WTC11 (cell line): Measurements from ENCODE around the gene CAMK2D. TPM values are rescaled to one million over a fixed set of nuclear protein-coding genes. Genes with fewer than 3 reads are reported as not detected.

Experiments
- ATAC-seq: fragments of 200-7000 bp; cut with Tn5 transposase; 2 replicates; pipeline ENCODE4 v1.10.0; 2021; ENCODE audit warnings: mild to moderate bottlenecking, moderate library complexity
- CTCF ChIA-PET: fragments of 300-600 bp; sonication (Branson Sonifier 250); formaldehyde crosslinking; loops from one replicate; lab custom pipeline; 2021; ENCODE audit warnings: antibody characterized with exemption; lab: Charles Lee
- POLR2A ChIA-PET: fragments of 350-600 bp; sonication (Branson Sonifier 250); formaldehyde crosslinking; loops from one replicate; lab custom pipeline; 2021; ENCODE audit warnings: antibody characterized with exemption; lab: Charles Lee
- DNase-seq: peaks from one replicate; pipeline ENCODE4 v3.0.0; 2021; ENCODE audit warnings: low spot score
- H3K27ac Mint-ChIP-seq: 2 replicates; pipeline ENCODE4 v1.8.0; 2021; ENCODE audit warnings: mixed read lengths
- H3K27me3 Mint-ChIP-seq: 2 replicates; pipeline ENCODE4 v1.8.0; 2021; ENCODE audit warnings: low read depth, mild to moderate bottlenecking, moderate library complexity, mixed read lengths
- H3K36me3 Mint-ChIP-seq: 2 replicates; pipeline ENCODE4 v1.8.0; 2021; ENCODE audit warnings: mixed read lengths
- H3K4me1 Mint-ChIP-seq: 2 replicates; pipeline ENCODE4 v1.8.0; 2022; ENCODE audit warnings: mixed read lengths
- H3K4me3 Mint-ChIP-seq: 2 replicates; pipeline ENCODE4 v1.8.0; 2021; ENCODE audit warnings: mild to moderate bottlenecking, moderate library complexity, mixed read lengths
- H3K9me3 Mint-ChIP-seq: 2 replicates; pipeline ENCODE4 v1.8.0; 2021; ENCODE audit warnings: mixed read lengths
- AR ChIP-seq: fragments of 250-450 bp; sonication (Bioruptor Pico); IDR thresholded peaks from 2 replicates; pipeline ENCODE4 v1.9.0; 2021; ENCODE audit warnings: mild to moderate bottlenecking
- ATF3 ChIP-seq: sonication (generic); formaldehyde crosslinking; conservative IDR thresholded peaks from 2 replicates; pipeline ENCODE4 v1.8.1; 2022; ENCODE audit warnings: mild to moderate bottlenecking, missing genetic modification reagents
- CREB1 ChIP-seq: sonication (generic); formaldehyde crosslinking; IDR thresholded peaks from 2 replicates; pipeline ENCODE4 v1.8.0; 2023; ENCODE audit warnings: mild to moderate bottlenecking, missing genetic modification reagents
- ELF4 ChIP-seq: sonication (generic); formaldehyde crosslinking; IDR thresholded peaks from 2 replicates; pipeline ENCODE4 v1.8.1; 2022; ENCODE audit warnings: low read depth, mild to moderate bottlenecking, moderate library complexity, missing genetic modification reagents
- FOXJ3 ChIP-seq: sonication (generic); formaldehyde crosslinking; IDR thresholded peaks from 2 replicates; pipeline ENCODE4 v1.9.0; 2021; ENCODE audit warnings: missing genetic modification reagents, mild to moderate bottlenecking, borderline replicate concordance
- HMGXB4 ChIP-seq: sonication (generic); formaldehyde crosslinking; IDR thresholded peaks from 2 replicates; pipeline ENCODE4 v1.8.1; 2023; ENCODE audit warnings: mild to moderate bottlenecking, moderate library complexity, missing genetic modification reagents
- JUN ChIP-seq: sonication (generic); formaldehyde crosslinking; IDR thresholded peaks from 2 replicates; pipeline ENCODE4 v1.8.0; 2023; ENCODE audit warnings: mild to moderate bottlenecking, missing genetic modification reagents
- MLX ChIP-seq: sonication (generic); formaldehyde crosslinking; IDR thresholded peaks from 2 replicates; pipeline ENCODE4 v1.8.1; 2023; ENCODE audit warnings: mild to moderate bottlenecking, missing genetic modification reagents, moderate library complexity
- NR1H2 ChIP-seq: sonication (generic); formaldehyde crosslinking; IDR thresholded peaks from 2 replicates; pipeline ENCODE4 v1.9.0; 2021; ENCODE audit warnings: mild to moderate bottlenecking, moderate library complexity, missing genetic modification reagents
- OVOL2 ChIP-seq: fragments of 250-450 bp; sonication (Bioruptor Pico); IDR thresholded peaks from 2 replicates; pipeline ENCODE4 v1.9.0; 2021; ENCODE audit warnings: mild to moderate bottlenecking, borderline replicate concordance
- PREB ChIP-seq: sonication (generic); formaldehyde crosslinking; IDR thresholded peaks from 2 replicates; pipeline ENCODE4 v1.8.1; 2022; ENCODE audit warnings: mild to moderate bottlenecking, missing genetic modification reagents, moderate library complexity, borderline replicate concordance
- TCF7 ChIP-seq: sonication (generic); formaldehyde crosslinking; IDR thresholded peaks from 2 replicates; pipeline ENCODE4 v1.8.0; 2022; ENCODE audit warnings: mild to moderate bottlenecking, low read depth, missing genetic modification reagents, moderate library complexity
- ZBTB43 ChIP-seq: sonication (generic); formaldehyde crosslinking; IDR thresholded peaks from 2 replicates; pipeline ENCODE4 v1.8.1; 2023; ENCODE audit warnings: mild to moderate bottlenecking, missing genetic modification reagents
- ZNF416 ChIP-seq: fragments of 250-450 bp; sonication (Bioruptor Pico); IDR thresholded peaks from 2 replicates; pipeline ENCODE4 v1.9.0; 2021; ENCODE audit warnings: mild to moderate bottlenecking, inconsistent platforms
- ZNF423 ChIP-seq: fragments of 250-450 bp; sonication (Bioruptor Pico); IDR thresholded peaks from 2 replicates; pipeline ENCODE4 v2.1.2; 2022; ENCODE audit warnings: mild to moderate bottlenecking, moderate library complexity
- ZNF425 ChIP-seq: fragments of 250-450 bp; sonication (Bioruptor Pico); conservative IDR thresholded peaks from 2 replicates; pipeline ENCODE4 v1.9.0; 2021; ENCODE audit warnings: mild to moderate bottlenecking
- ZNF512 ChIP-seq: sonication (generic); formaldehyde crosslinking; IDR thresholded peaks from 2 replicates; pipeline ENCODE4 v1.8.1; 2022; ENCODE audit warnings: missing genetic modification reagents, borderline replicate concordance
- ZNF532 ChIP-seq: fragments of 250-450 bp; sonication (Bioruptor Pico); IDR thresholded peaks from 2 replicates; pipeline ENCODE4 v1.9.0; 2021; ENCODE audit warnings: mild to moderate bottlenecking, borderline replicate concordance
- total RNA-seq: library from RNA; stranded (reverse); gene quantifications from 3 replicates; pipeline ENCODE4 v1.2.3, GENCODE V29; 2021

CAMK2D gene
- total RNA-seq, 1 experiment from 2014 or later = 16.5 TPM

- TF ChIP-seq ZNF416 (no peak), ZNF425 (CRISPR knock-in tag) (no peak)
These were observed 220.7 kb downstream of the CAMK2D start (continued) for GRCh38 chr4:113540859-113541258.

GRCh38 chr4:113539408-113539807 lies 222.1 kb downstream of the CAMK2D start:
- Mint-ChIP-seq H3K9me3 (peaks cover 4% of the 10 kb centered on the region), H3K4me1 (peaks cover 10% of the 10 kb centered on the region), H3K36me3 (no peaks in the 10 kb centered on the region), H3K27ac (peak overlapping the region; percentile 20; the same call in 1 of the 2 replicates), H3K27me3 (no peaks in the 10 kb centered on the region), H3K4me3 (no peak overlapping the region)
- ChIA-PET POLR2A (interaction anchor here (0.6 kb wide), 1 partner anchor 106 kb away, joined by 3 read pairs; no protein-coding TSS in a partner anchor), CTCF (interaction anchor here (1.1 kb wide), 1 partner anchor 8 kb away, joined by 4 read pairs; no protein-coding TSS in a partner anchor)
- no peak for DNase-seq
- ATAC-seq = no peak
- no peak for TF ChIP-seq ZNF512 (CRISPR knock-in tag)
- no peak for TF ChIP-seq ZNF532
- TF ChIP-seq ZNF423 (CRISPR knock-in tag) = no peak
- no peak for TF ChIP-seq AR (CRISPR knock-in tag)
- no peak for TF ChIP-seq CREB1
- TF ChIP-seq JUN (CRISPR knock-in tag) = no peak
- TF ChIP-seq NR1H2 (CRISPR knock-in tag) = no peak
- no peak for TF ChIP-seq TCF7 (CRISPR knock-in tag)
- TF ChIP-seq ATF3 (CRISPR knock-in tag) = no peak
- TF ChIP-seq PREB (CRISPR knock-in tag) = no peak
- TF ChIP-seq ELF4 (CRISPR knock-in tag) = no peak
- no peak for TF ChIP-seq OVOL2 (CRISPR knock-in tag)
- TF ChIP-seq FOXJ3 (CRISPR knock-in tag) = no peak
- no peak for TF ChIP-seq HMGXB4 (CRISPR knock-in tag)
- TF ChIP-seq MLX = no peak
- no peak for TF ChIP-seq ZBTB43 (CRISPR knock-in tag)
